AG04449 (cell line): ENCODE results near the gene POLR3K.
"Not testable (repeated sequence)": the region's sequence is repeated elsewhere in the genome, so short reads cannot be mapped to it uniquely, and the experiment has no call there.

Experiments used
- CTCF ChIA-PET: fragments of 350-600 bp; formaldehyde crosslinking; extraction: SDS; loops from one replicate; lab custom pipeline; 2021; ENCODE audit warnings: antibody characterized with exemption; lab: Yijun Ruan, JAX
- POLR2A ChIA-PET: fragments of 400-600, 350-600 bp; formaldehyde crosslinking; extraction: SDS; loops from one replicate; lab custom pipeline; 2020; ENCODE audit warnings: antibody characterized with exemption, inconsistent platforms; lab: Yijun Ruan, JAX
- DNase-seq: peaks from one replicate; pipeline ENCODE4 v3.0.0-alpha.2; 2010; ENCODE audit warnings: low read depth, low spot score
- H3K4me3 ChIP-seq: 2 replicates; pipeline ENCODE4 v1.5.1; 2011; ENCODE audit warnings: low read depth, mild to moderate bottlenecking, control low read depth, low read length
- TF ChIP-seq, protein P1 (sequence below): IDR thresholded peaks from one replicate; pipeline ENCODE4 v1.5.1; 2011; ENCODE audit warnings: mild to moderate bottlenecking, moderate library complexity, low read length, control low read depth, inconsistent platforms; ENCODE audit not compliant: insufficient read depth; ENCODE audit errors: missing control alignments

Gene POLR3K

DNA sequence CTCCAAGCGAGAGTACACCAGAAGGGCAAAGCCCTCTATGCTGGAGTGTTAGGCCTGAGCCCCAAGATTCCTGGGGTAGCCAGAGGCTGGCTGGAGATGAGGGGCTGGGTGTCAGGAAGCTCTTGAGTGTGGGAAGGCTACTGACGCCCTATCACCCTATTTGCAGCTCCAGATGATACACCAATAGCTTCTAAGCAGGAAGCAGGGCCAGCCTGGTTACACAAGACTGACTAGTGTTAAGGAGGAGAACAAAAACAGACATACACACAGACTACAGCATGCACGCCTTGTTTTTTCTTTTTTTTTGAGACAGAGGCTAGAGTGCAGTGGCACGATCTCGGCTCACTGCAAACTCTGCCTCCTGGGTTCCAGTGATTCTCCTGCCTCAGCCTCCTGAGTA, 15.9 kb downstream of the POLR3K start:
- TF ChIP-seq, protein P1, sequence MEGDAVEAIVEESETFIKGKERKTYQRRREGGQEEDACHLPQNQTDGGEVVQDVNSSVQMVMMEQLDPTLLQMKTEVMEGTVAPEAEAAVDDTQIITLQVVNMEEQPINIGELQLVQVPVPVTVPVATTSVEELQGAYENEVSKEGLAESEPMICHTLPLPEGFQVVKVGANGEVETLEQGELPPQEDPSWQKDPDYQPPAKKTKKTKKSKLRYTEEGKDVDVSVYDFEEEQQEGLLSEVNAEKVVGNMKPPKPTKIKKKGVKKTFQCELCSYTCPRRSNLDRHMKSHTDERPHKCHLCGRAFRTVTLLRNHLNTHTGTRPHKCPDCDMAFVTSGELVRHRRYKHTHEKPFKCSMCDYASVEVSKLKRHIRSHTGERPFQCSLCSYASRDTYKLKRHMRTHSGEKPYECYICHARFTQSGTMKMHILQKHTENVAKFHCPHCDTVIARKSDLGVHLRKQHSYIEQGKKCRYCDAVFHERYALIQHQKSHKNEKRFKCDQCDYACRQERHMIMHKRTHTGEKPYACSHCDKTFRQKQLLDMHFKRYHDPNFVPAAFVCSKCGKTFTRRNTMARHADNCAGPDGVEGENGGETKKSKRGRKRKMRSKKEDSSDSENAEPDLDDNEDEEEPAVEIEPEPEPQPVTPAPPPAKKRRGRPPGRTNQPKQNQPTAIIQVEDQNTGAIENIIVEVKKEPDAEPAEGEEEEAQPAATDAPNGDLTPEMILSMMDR = no peak
- H3K4me3 ChIP-seq = no peak overlapping the region
- DNase-seq = no peak
- ChIA-PET POLR2A (no interaction called here), CTCF (no interaction called here)

DNA sequence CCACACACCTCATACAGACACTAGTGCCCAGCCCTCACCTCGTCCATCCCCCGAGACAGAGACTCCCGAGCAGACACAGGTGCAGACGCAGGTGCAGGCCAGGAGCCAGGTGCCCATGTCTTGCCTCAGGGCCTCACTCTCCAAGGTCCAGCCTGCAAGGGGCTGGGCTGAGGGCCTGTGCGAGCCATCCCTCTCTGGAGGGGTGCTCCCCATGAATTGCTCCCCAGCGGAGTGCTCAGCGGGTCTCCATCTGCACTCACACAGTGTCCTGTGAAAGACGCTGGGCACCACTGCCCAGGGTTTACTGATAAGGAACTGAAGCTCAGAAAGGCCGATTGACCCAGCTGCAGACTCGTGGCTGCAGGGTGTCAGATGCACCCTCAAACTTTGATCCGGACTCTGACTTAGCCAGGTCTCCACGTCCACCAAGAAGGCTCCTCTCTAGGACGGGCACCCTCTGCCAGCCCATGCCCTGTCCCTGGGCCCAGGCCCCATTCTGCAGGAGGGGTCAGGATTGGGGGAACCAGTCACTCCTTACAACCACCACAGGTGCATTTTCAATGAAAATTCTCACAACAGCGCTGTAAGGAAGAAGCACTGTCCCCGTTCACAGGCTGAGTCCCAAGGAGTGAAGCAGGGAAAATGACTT, 16.9 kb downstream of the POLR3K start:
- DNase-seq = no peak
- TF ChIP-seq, protein P1 = no peak
- POLR2A ChIA-PET = no interaction called here
- CTCF ChIA-PET = no interaction called here
- H3K4me3 ChIP-seq = no peak overlapping the region

DNA sequence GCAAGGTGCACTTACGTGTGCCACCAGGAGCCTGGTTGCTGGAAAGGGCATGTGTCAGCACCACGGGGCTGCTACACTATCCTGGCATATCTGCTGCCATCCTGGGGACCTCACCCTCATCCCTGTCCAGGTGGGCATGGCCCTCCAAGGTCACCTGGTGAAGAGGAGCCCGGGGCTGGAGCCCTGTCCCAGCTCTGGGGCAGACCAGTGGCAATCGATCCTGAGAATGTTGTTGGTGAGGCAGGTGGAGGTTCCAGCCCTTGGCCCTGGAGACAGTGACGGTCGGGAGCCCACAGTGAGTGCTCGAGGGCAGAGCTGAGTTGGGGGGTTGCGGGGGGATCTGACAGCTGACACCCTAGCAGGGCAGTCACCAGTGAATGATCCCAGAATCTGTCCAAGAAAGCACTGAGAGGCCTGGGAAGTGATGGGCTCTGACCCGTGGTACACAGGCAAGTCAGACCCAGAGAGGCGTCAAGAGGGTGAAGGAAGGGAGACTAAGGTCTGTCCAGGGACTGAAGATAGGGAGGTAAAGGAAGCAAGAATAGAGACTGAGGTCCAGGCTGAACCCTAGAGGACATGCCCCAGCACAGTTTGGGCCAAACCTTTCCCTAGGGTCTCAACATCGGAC, 17.6 kb downstream of the POLR3K start:
- TF ChIP-seq, protein P1 = no peak
- H3K4me3 ChIP-seq = no peak overlapping the region
- ChIA-PET POLR2A (no interaction called here), CTCF (no interaction called here)
- DNase-seq = no peak

DNA sequence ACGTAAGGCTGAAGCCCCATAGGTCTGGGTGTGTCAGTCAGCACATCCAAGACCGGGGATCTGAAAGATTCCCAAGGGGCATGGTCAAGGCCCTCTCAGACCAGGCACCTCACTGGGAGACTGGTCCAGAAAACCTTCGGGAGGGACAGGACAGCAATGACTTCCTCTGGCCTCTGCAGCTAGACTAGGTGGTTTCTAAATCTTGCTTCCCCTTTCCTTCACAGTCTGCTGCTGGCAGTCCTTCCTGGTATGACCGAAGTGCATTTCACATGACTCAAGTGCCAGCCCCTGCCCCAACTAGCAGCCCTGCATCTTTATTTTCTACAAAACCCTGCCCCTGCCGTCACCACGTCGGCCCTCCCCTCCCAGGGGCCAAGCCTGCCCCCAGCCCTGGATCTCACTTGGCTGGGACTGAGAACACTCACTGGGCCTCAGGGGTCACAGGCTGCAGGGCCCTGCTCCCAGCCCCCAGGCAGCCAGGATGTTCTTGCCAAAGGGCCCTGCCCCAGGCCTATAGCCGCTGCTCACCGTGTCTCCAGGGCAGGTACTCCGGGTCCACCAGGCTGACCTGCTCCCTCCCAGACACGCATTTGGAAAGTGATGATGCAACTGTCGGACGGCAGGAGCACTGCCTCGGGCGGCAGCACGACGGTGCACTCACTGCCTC, 18.3 kb downstream of the POLR3K start:
- ChIA-PET CTCF (no interaction called here), POLR2A (no interaction called here)
- H3K4me3 ChIP-seq = no peak overlapping the region
- DNase-seq = no peak
- TF ChIP-seq, protein P1 = no peak

DNA sequence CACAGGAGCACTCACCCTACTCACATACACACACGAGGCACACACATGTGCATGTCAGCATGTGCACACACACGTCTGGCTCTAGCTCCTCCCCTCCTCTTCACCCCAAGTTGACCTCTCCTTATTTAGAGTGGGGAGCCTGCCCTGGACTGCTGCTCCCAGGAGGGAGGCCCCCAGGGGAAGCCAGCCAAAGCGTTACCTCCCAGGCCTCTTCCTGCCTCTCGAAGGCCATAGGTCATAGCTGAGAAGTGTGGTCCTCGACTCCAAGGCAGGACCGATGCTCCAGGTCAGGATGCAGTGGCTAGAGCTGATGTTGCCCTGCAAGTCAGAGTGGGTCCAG, 18.8 kb downstream of the POLR3K start:
- ChIA-PET POLR2A (no interaction called here), CTCF (no interaction called here)
- no peak for DNase-seq
- H3K4me3 ChIP-seq = no peak overlapping the region
- TF ChIP-seq, protein P1 = no peak

DNA sequence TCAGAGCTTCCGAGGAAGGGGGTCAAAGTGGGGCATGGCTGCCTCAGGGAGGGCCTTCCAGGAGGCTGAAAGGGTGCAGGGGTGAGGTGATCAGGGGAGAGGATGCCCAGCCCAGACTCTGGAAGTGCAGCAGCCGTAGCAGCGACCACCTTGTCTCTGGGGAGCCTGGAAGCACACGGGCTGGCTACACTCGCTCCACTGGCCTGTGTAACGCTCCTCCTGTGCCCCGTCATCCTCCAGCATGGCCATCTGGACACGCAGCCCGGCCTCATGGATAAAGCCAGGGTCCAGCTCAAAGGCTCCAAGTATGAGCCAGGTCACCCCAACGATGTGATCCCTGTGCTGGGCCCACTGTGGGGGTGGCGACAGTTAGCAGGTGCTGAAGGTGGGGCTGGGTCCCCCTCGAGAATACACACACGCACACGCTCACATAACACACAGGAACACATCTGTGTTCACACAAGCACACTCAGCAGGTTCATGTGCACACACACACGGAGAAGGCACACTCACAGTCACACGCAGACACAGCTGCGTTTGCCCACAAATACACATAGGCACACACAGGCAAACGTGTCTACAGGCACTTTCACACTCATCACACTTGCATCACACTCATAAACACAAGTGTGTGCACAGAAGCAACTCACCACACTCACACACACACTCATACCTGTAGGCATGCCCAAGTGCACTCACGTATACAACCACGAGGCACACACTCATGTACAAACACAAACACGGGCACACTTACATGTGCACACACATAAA, 19.3 kb downstream of the POLR3K start:
- TF ChIP-seq, protein P1 = no peak
- H3K4me3 ChIP-seq = no peak overlapping the region
- DNase-seq = no peak
- CTCF ChIA-PET = no interaction called here
- POLR2A ChIA-PET = no interaction called here

DNA sequence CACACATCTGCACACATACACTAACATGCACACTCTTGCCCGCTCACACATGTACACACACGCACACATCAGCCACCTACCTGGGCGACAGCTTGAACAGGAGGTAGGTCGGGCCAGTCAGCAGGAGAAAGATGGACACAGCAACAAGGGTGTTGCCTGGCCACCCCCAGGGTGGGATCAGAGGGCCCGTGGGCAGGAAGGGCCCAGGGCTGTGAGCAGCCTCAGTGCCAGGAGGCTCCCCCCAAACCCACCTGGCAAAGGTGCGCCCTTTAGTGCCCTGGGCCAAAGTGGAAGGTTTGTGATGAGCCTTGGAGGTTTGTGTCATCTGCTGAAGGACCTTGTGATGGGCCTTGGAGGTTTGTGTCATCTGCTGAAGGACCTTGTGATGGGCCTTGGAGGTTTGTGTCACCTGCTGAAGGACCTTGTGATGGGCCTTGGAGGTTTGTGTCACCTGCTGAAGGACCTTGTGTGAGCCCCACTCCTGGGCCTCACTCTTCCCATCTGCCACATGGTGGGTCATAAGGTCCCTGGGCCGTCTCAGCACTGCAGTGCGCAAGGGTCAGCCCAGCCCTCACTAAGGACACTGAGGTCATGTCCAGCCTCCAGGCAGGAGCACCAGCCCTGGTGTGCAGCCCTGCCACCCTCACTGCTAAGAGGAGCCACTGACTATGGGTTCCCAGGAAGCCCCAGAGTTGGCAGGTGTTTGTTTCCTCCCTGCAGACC, 20.1 kb downstream of the POLR3K start:
- H3K4me3 ChIP-seq, DNase-seq, CTCF ChIA-PET, POLR2A ChIA-PET: not testable (repeated sequence)

DNA sequence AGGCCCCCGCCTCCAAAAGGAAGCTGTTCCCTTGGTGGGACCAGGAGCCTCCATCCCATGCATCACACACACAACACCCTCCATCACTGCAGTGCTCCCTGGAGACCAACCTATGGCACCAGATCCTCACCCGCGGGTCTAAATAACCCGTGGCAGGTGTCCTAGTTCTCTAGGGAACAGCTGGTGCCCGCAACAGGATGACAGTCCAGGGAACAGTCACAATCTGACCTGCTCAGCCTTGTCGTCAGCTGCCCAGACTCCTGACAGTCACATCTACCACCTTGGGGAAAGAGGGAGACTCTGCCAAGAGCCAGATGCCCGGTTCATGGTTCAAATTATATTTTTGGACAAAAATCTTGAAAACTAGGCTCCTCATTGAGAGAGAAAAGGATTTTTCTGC, 22.8 kb downstream of the POLR3K start:
- POLR2A ChIA-PET, DNase-seq, H3K4me3 ChIP-seq, CTCF ChIA-PET: not testable (repeated sequence)
